Smooth muscle cell (in vitro differentiated cells): Measurements from ENCODE around the gene ZNRD2. TPM values are rescaled to one million over a fixed set of nuclear protein-coding genes. Genes with fewer than 3 reads are reported as not detected.

ENCODE experiments used
- DNase-seq: peaks from one replicate; lab custom pipeline; 2025; ENCODE audit not compliant: unreplicated experiment; lab: John Stamatoyannopoulos, UW
- H2AFZ ChIP-seq: fragments of 200-600 bp; sonication (generic); 2 replicates; pipeline ENCODE4 v1.6.0; 2016; ENCODE audit warnings: antibody characterized with exemption, low read depth, mild to moderate bottlenecking
- H3F3A ChIP-seq: fragments of 200-600 bp; sonication (generic); 2 replicates; pipeline ENCODE4 v1.6.0; 2017; ENCODE audit warnings: antibody characterized with exemption, low read depth
- H3K27ac ChIP-seq: fragments of 200-600 bp; sonication (generic); 2 replicates; pipeline ENCODE4 v1.5.1; 2016; ENCODE audit warnings: low read depth, mild to moderate bottlenecking
- H3K27me3 ChIP-seq: fragments of 200-600 bp; sonication (generic); 2 replicates; pipeline ENCODE4 v1.6.1; 2016; ENCODE audit warnings: low read depth, mild to moderate bottlenecking
- H3K36me3 ChIP-seq: fragments of 200-600 bp; sonication (generic); 2 replicates; pipeline ENCODE4 v1.5.1; 2016; ENCODE audit warnings: low read depth
- H3K4me1 ChIP-seq: fragments of 200-600 bp; sonication (generic); 2 replicates; pipeline ENCODE4 v1.5.1; 2016; ENCODE audit warnings: low read depth
- H3K4me2 ChIP-seq: fragments of 200-600 bp; sonication (generic); 2 replicates; pipeline ENCODE4 v1.6.0; 2016; ENCODE audit warnings: mild to moderate bottlenecking
- H3K4me3 ChIP-seq: fragments of 200-600 bp; sonication (generic); 2 replicates; pipeline ENCODE4 v1.5.1; 2016; ENCODE audit warnings: mild to moderate bottlenecking
- H3K79me2 ChIP-seq: fragments of 200-600 bp; sonication (generic); 2 replicates; pipeline ENCODE4 v1.6.0; 2016; ENCODE audit warnings: low read depth, mild to moderate bottlenecking
- H3K9ac ChIP-seq: fragments of 200-600 bp; sonication (generic); 2 replicates; pipeline ENCODE4 v1.6.0; 2016; ENCODE audit warnings: low read depth
- H3K9me3 ChIP-seq: fragments of 200-600 bp; sonication (generic); replicated peaks from 2 replicates; pipeline ENCODE4 v1.5.1; 2016; ENCODE audit warnings: low read depth
- H4K20me1 ChIP-seq: fragments of 200-600 bp; sonication (generic); 2 replicates; pipeline ENCODE4 v1.6.0; 2016; ENCODE audit warnings: low read depth
- WGBS: methylation state at CpG from one replicate; pipeline ENCODE4 v1.1.7; 2016; ENCODE audit warnings: low lambda C conversion rate; 5-methylcytosine and 5-hydroxymethylcytosine counted together
- polyA plus RNA-seq: library from polyadenylated mRNA; unstranded; fragments of >200 nt; fragmentation: Nextera tagmentation; extraction: Ambion mirVana; gene quantifications from 2 replicates; pipeline ENCODE4 v1.2.1, GENCODE V29; 2016
- total RNA-seq: library from RNA; depleted of rRNA; stranded (reverse); fragments of >200 nt; gene quantifications from 2 replicates; pipeline ENCODE4 v1.2.3, GENCODE V29; 2014
- TF ChIP-seq, protein P1 (sequence below): fragments of 200-600 bp; sonication (generic); IDR thresholded peaks from 2 replicates; pipeline ENCODE4 v1.5.1; 2017; ENCODE audit warnings: borderline replicate concordance, mild to moderate bottlenecking, antibody characterized with exemption; ENCODE audit not compliant: insufficient read depth, poor library complexity, severe bottlenecking

The ZNRD2 gene
- total and polyA plus RNA-seq, 2 experiments from 2014 or later: 55.5 to 105 TPM

DNA sequence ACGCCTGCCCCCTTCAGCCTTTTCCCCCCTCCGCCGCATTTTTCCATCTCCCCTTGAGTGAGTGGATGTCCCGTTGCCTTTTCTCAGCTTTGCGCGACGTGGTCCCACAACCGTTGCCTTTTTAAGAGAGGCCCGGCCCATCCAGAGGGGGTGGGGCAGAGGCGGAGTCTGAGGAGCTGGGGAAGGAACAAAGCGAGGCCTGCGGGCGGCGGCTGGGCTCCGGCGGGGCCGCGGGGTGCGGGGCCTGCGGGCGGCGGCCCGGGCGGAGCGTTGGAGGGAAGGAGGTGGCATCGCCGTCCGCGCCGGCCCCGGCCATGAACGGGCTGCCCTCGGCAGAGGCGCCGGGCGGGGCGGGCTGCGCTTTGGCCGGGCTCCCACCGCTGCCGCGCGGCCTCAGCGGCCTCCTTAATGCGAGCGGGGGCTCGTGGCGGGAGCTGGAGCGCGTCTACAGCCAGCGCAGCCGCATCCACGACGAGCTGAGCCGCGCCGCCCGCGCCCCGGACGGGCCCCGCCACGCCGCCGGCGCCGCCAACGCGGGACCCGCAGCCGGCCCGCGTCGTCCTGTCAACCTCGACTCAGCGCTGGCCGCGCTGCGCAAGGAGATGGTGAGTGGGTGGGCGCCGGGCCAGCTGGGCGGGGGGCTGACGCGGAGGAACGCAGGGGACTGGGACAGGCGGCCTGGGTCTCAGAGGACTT is 2.2 kb downstream of the ZNRD2 start, which contains the start of gene FAM89B:
TSS of gene FAM89B (plus strand) at position 183 of the 696 bp plus-strand sequence. CDS start at position 315, 132 bp downstream.
- H4K20me1 ChIP-seq: peaks cover 16% of the 10 kb centered on the region
- H3K9ac ChIP-seq: peak within 1 kb of the TSS; percentile 92
- no peaks in the 10 kb centered on the region for H3K36me3 ChIP-seq
- peaks cover 33% of the 10 kb centered on the region for H3K4me1 ChIP-seq
- H2AFZ ChIP-seq: no peak within 1 kb of the TSS
- WGBS: under 1% methylated on average over 55 of the region's 86 CpGs
- no peaks in the 10 kb centered on the region for H3K27me3 ChIP-seq
- H3K4me2 ChIP-seq: peak within 1 kb of the TSS; percentile 87
- H3K4me3 ChIP-seq: peak within 1 kb of the TSS; percentile 90
- peaks cover 41% of the 10 kb centered on the region for H3K79me2 ChIP-seq
- H3F3A ChIP-seq: peaks cover 24% of the 10 kb centered on the region
- no peaks in the 10 kb centered on the region for H3K9me3 ChIP-seq
- TF ChIP-seq, protein P1, sequence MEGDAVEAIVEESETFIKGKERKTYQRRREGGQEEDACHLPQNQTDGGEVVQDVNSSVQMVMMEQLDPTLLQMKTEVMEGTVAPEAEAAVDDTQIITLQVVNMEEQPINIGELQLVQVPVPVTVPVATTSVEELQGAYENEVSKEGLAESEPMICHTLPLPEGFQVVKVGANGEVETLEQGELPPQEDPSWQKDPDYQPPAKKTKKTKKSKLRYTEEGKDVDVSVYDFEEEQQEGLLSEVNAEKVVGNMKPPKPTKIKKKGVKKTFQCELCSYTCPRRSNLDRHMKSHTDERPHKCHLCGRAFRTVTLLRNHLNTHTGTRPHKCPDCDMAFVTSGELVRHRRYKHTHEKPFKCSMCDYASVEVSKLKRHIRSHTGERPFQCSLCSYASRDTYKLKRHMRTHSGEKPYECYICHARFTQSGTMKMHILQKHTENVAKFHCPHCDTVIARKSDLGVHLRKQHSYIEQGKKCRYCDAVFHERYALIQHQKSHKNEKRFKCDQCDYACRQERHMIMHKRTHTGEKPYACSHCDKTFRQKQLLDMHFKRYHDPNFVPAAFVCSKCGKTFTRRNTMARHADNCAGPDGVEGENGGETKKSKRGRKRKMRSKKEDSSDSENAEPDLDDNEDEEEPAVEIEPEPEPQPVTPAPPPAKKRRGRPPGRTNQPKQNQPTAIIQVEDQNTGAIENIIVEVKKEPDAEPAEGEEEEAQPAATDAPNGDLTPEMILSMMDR: no peak
- peak within 1 kb of the TSS; percentile 89 for H3K27ac ChIP-seq
- DNase-seq: peak; percentile 54

DNA sequence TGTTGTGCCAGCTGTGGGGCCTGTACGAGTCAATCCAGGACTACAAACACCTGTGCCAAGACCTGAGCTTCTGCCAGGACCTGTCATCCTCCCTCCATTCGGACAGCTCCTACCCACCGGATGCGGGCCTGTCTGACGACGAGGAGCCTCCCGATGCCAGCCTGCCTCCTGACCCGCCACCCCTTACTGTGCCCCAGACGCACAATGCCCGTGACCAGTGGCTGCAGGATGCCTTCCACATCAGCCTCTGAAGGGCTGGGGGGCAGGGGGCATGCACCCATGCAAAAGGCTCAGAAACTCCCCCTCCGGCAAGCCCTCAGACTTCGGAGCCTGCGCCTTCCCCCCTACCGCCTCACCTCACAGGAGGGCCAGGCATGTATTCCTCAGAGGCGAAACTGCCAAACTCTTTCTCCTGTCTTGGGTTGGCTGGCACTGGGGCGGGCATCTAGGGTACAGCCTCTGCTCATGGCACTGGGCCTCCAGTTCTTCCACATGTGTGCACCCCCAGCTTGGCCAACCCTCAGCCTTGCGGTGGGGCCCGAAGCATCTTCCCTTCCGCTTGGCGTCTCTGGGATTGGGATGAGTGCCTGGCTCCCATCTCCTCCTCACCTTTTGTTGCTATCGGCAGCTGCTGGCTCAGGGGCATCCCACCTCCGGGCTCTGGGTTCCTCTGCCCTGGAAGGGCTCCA is 3.3 kb downstream of the ZNRD2 start:
- H3K9me3 ChIP-seq: no peaks in the 10 kb centered on the region
- 82% methylated on average over 21 of the region's 22 CpGs for WGBS
- TF ChIP-seq, protein P1: no peak
- no peak overlapping the region for H3K9ac ChIP-seq
- H3K79me2 ChIP-seq: peaks cover 33% of the 10 kb centered on the region
- H4K20me1 ChIP-seq: peaks cover 23% of the 10 kb centered on the region
- H3K36me3 ChIP-seq: no peaks in the 10 kb centered on the region
- no peaks in the 10 kb centered on the region for H3K27me3 ChIP-seq
- H3K27ac ChIP-seq: peak overlapping the region; percentile 60
- peaks cover 33% of the 10 kb centered on the region for H3K4me1 ChIP-seq
- no peak overlapping the region for H2AFZ ChIP-seq
- H3F3A ChIP-seq: peaks cover 24% of the 10 kb centered on the region
- H3K4me2 ChIP-seq: peak overlapping the region; percentile 87
- DNase-seq: no peak
- peak overlapping the region; percentile 90 for H3K4me3 ChIP-seq

DNA sequence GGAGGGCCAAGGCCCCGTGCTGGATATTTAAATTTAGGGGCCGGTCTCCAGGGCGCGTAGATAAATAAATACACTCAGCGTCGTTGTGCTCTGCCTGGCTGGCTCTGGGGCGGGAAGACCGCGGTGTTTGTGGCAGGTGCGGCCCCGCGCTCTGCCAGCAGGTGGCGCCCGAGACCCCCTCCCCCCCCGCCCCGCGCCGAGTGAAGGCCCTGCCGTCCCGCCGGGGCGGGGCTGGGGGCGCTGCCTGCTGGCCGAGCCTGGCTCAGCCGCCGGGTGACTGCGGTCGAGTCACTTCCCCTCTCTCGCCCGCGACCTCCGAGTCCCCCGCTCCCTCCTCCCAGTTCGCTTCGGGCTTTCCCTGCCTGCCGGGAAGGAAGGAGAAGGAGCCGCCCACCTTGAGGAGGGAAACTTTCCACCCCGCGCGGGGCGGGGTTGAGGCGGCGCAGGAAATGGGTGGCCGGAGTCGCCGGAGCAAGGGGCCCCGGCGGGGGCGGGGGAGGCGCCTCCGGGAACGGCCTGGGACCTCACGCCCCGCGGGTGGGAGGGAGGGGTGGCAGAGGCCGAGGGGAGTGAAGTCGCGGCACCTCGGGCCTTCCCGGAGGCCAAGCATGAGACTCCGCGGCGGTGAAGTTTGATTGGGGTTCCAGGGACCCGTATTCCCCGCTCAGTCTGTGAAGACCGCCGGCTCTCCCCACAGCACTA is 4.0 kb downstream of the ZNRD2 start:
- peak; percentile 91 for DNase-seq

More for the DNA sequence above, 4.0 kb downstream of the ZNRD2 start:
- Histone ChIP-seq H3K9me3 (no peaks in the 10 kb centered on the region), H3F3A (peaks cover 24% of the 10 kb centered on the region), H3K9ac (peak overlapping the region; percentile 14), H3K36me3 (no peaks in the 10 kb centered on the region), H3K4me1 (peaks cover 25% of the 10 kb centered on the region), H3K4me2 (peak overlapping the region; percentile 94), H3K27ac (peak overlapping the region; percentile 75), H2AFZ (no peak overlapping the region), H3K27me3 (no peaks in the 10 kb centered on the region), H3K79me2 (peaks cover 27% of the 10 kb centered on the region), H4K20me1 (peaks cover 23% of the 10 kb centered on the region), H3K4me3 (peak overlapping the region; percentile 90)
- TF ChIP-seq, protein P1: peak; percentile 89
- WGBS: 1% methylated on average over 47 of the region's 67 CpGs
